HCT116 (cell line): ENCODE data around the gene EPHA6. TPM values are rescaled to one million over a fixed set of nuclear protein-coding genes. Genes with fewer than 3 reads are reported as not detected.

Experiments used
- ATAC-seq: fragments of 200-7000 bp; cut with Tn5 transposase; 2 replicates; pipeline ENCODE4 v1.9.1; 2020; ENCODE audit warnings: mild to moderate bottlenecking, moderate library complexity
- BruUV-seq: library from RNA; stranded (reverse); fragments of 400-500 nt; replicated peaks from 2 replicates; lab custom pipeline; 2021; lab: Mats Ljungman, UMichigan
- CTCF ChIA-PET: fragments of 300-600 bp; sonication (Branson Sonifier 250); formaldehyde crosslinking; loops from one replicate; lab custom pipeline; 2021; ENCODE audit warnings: antibody characterized with exemption; lab: Charles Lee
- POLR2A ChIA-PET: fragments of 300-600, 350-600 bp; sonication (Branson Sonifier 250); formaldehyde crosslinking; loops from one replicate; lab custom pipeline; 2021; ENCODE audit warnings: antibody characterized with exemption; lab: Charles Lee
- RAD21 ChIA-PET, 2 experiments: fragments of 300-600 bp; sonication (Branson Sonifier 250); formaldehyde crosslinking; loops; one replicate each; lab custom pipeline; 2023; ENCODE audit warnings: low total read pairs in 2 of 2; ENCODE audit not compliant: uncharacterized antibody in 2 of 2, unreplicated experiment in 2 of 2, low non-redundant PET in 1 of 2; lab: Charles Lee
- DNase-seq: peaks from one replicate; pipeline ENCODE4 v3.0.0-alpha.2; 2010; ENCODE audit warnings: low read depth, low spot score
- H2AFZ ChIP-seq: fragments of 200-600 bp; shearing (Covaris generic), sonication (generic); 2 replicates; pipeline ENCODE4 v1.6.1; 2017; ENCODE audit warnings: low read depth, mixed run types, mixed read lengths, antibody characterized with exemption, low read length; ENCODE audit not compliant: poor library complexity, severe bottlenecking
- H3K27ac ChIP-seq: 2 replicates; pipeline ENCODE4 v1.5.1; 2012; ENCODE audit warnings: low read depth, low read length
- H3K27me3 ChIP-seq: fragments of 200-600 bp; sonication (generic); 2 replicates; pipeline ENCODE4 v1.6.1; 2016; ENCODE audit warnings: mixed run types, low read length, mixed read lengths; ENCODE audit not compliant: insufficient read depth
- H3K36me3 ChIP-seq, 2 experiments: fragments of 200-500 bp in 1 of 2; fragments of 200-600 bp in 1 of 2; sonication (Bioruptor generic) in 1 of 2; sonication (generic) in 1 of 2; 2 replicates each; pipeline versions ENCODE4 v1.5.1 to v1.6.1; 2014 to 2016; ENCODE audit warnings: low read length in 2 of 2, inconsistent platforms in 1 of 2, mixed read lengths in 1 of 2, mixed run types in 1 of 2; ENCODE audit not compliant: insufficient read depth in 2 of 2, control insufficient read depth in 1 of 2
- H3K4me1 ChIP-seq, 2 experiments: fragments of 200-600 bp in 1 of 2; sonication (generic) in 1 of 2; 2 replicates each; pipeline versions ENCODE4 v1.5.1 to v1.6.1; 2012 to 2017; ENCODE audit warnings: low read length in 2 of 2, inconsistent platforms in 1 of 2, mild to moderate bottlenecking in 1 of 2, mixed read lengths in 1 of 2, mixed run types in 1 of 2, moderate library complexity in 1 of 2; ENCODE audit not compliant: insufficient read depth in 2 of 2, control insufficient read depth in 1 of 2
- H3K4me2 ChIP-seq: fragments of 200-600 bp; sonication (generic); 2 replicates; pipeline ENCODE4 v1.6.1; 2017; ENCODE audit warnings: mixed run types, low read length, mixed read lengths
- H3K4me3 ChIP-seq, 2 experiments: fragments of 200-600 bp in 1 of 2; sonication (generic) in 1 of 2; replicated peaks in 1 of 2; 2 replicates each; pipeline ENCODE4 v1.5.1; 2011 to 2016; ENCODE audit warnings: low read length in 2 of 2, control low read depth in 1 of 2, low read depth in 1 of 2, mild to moderate bottlenecking in 1 of 2, mixed read lengths in 1 of 2, mixed run types in 1 of 2
- H3K79me2 ChIP-seq: fragments of 200-600 bp; sonication (generic); 2 replicates; pipeline ENCODE4 v1.6.1; 2017; ENCODE audit warnings: mild to moderate bottlenecking, mixed run types, low read length, moderate library complexity, mixed read lengths; ENCODE audit not compliant: insufficient read depth
- H3K9ac ChIP-seq: fragments of 200-600 bp; sonication (generic); 2 replicates; pipeline ENCODE4 v1.6.1; 2016; ENCODE audit warnings: low read length, mixed read lengths
- H3K9me2 ChIP-seq: fragments of 200-600 bp; sonication (generic), shearing (Covaris generic); 2 replicates; pipeline ENCODE4 v1.6.1; 2017; ENCODE audit warnings: mixed run types, mild to moderate bottlenecking, moderate library complexity; ENCODE audit not compliant: insufficient read depth
- H3K9me3 ChIP-seq, 2 experiments: fragments of 200-500 bp in 1 of 2; fragments of 200-600 bp in 1 of 2; sonication (Bioruptor generic) in 1 of 2; sonication (generic) in 1 of 2; 2 replicates each; pipeline ENCODE4 v1.6.1; 2014 to 2017; ENCODE audit warnings: low read length in 2 of 2, mixed read lengths in 2 of 2, inconsistent platforms in 1 of 2, low read depth in 1 of 2, mild to moderate bottlenecking in 1 of 2, mixed run types in 1 of 2, moderate library complexity in 1 of 2; ENCODE audit not compliant: control insufficient read depth in 1 of 2, insufficient read depth in 1 of 2
- H4K20me1 ChIP-seq: fragments of 200-600 bp; sonication (generic), shearing (Covaris generic); 2 replicates; pipeline ENCODE4 v1.6.1; 2017; ENCODE audit warnings: mixed run types, mild to moderate bottlenecking, moderate library complexity; ENCODE audit not compliant: insufficient read depth
- ELF1 ChIP-seq: IDR thresholded peaks from 2 replicates; pipeline ENCODE4 v1.6.1; 2012; ENCODE audit warnings: low read depth, borderline replicate concordance
- POLR2AphosphoS5 ChIP-seq: IDR thresholded peaks from 2 replicates; pipeline ENCODE4 v1.6.1; 2011; ENCODE audit warnings: mild to moderate bottlenecking, low read depth, low read length, moderate library complexity
- RAD21 ChIP-seq: IDR thresholded peaks from 2 replicates; pipeline ENCODE4 v1.6.1; 2012; ENCODE audit warnings: low read depth, mild to moderate bottlenecking
- YY1 ChIP-seq: IDR thresholded peaks from 2 replicates; pipeline ENCODE4 v1.6.1; 2011; ENCODE audit warnings: low read length, low read depth, moderate library complexity, mild to moderate bottlenecking; ENCODE audit not compliant: insufficient replicate concordance; ENCODE audit errors: extremely low read depth
- intact Hi-C: fragments of 100-400 bp; cut with micrococcal nuclease; formaldehyde crosslinking; loops from 2 replicates; pipeline ENCODE4 v1.10.0; 2022
- total RNA-seq: library from RNA; stranded (reverse); gene quantifications from one replicate; pipeline ENCODE4 v1.2.1, GENCODE V29; 2021; ENCODE audit not compliant: unreplicated experiment
- TF ChIP-seq, protein P1 (sequence below): IDR thresholded peaks from 2 replicates; pipeline ENCODE4 v1.6.1; 2012

EPHA6 gene
- total RNA-seq, 1 experiment from 2014 or later: not detected

DNA sequence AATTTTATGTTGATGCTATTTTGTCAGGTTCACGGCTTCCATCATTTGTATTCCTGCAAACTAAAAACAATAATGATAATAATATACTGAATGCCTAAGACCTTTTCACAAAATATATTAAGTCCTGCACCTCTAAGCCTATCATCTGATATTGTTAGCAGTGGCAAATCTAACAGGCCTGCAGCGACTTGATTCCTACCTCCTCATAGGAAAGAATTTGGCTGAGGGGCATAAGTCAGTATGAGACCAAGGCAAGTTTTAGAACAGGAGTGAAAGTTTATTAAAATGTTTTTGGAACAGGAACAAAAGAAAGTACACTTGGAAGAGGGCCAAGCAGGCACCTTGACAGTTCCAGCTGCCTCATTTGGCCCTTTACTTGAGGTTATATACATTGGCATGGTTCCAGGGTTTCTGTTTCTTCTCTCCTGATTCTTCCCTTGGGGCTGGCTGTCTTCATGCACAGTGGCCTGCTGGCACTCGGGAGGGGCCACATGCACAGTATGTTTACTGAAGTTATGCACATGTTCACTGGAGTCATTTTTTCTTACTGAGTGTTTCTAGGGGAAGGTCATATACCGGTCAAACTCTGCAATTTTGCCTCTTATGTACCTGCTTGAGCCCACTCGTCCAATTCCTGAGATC, 418.1 kb downstream of the EPHA6 start:
- no peak overlapping the region for H3K9ac ChIP-seq
- no peak overlapping the region for H3K4me3 ChIP-seq
- no peaks in the 10 kb centered on the region for H3K9me2 ChIP-seq
- H3K4me1 ChIP-seq: no peaks in the 10 kb centered on the region
- intact Hi-C loops: no loop called here
- no peak for TF ChIP-seq ELF1
- TF ChIP-seq POLR2AphosphoS5: no peak
- no peaks in the 10 kb centered on the region for H3K36me3 ChIP-seq
- no peak for DNase-seq
- CTCF ChIA-PET: no interaction called here
- BruUV-seq: no TSS peak
- H4K20me1 ChIP-seq: no peaks in the 10 kb centered on the region
- ATAC-seq: no peak
- no peaks in the 10 kb centered on the region for H3K79me2 ChIP-seq
- no peaks in the 10 kb centered on the region for H3K27me3 ChIP-seq
- POLR2A ChIA-PET: no interaction called here
- H3K9me3 ChIP-seq: peaks cover 0 to 15% of the 10 kb centered on the region in 2 experiments; a peak in 2 of 4 replicates
- RAD21 ChIA-PET: no interaction called here
- H3K27ac ChIP-seq: no peak overlapping the region
- no peak overlapping the region for H3K4me2 ChIP-seq
- H2AFZ ChIP-seq: no peak overlapping the region

GRCh38 chr3:97235179-97235578, 420.8 kb downstream of the EPHA6 start:
- CTCF ChIA-PET: no interaction called here
- no peak overlapping the region for H3K4me3 ChIP-seq
- intact Hi-C loops: no loop called here
- ATAC-seq (no peak), DNase-seq (no peak)
- H2AFZ ChIP-seq: no peak overlapping the region
- H3K4me1 ChIP-seq: no peaks in the 10 kb centered on the region
- peaks cover 0 to 15% of the 10 kb centered on the region in 2 experiments; a peak in 2 of 4 replicates for H3K9me3 ChIP-seq
- POLR2A ChIA-PET: no interaction called here
- H3K27ac ChIP-seq: no peak overlapping the region
- H3K4me2 ChIP-seq: no peak overlapping the region
- H3K79me2 ChIP-seq: no peaks in the 10 kb centered on the region
- TF ChIP-seq, protein P1, sequence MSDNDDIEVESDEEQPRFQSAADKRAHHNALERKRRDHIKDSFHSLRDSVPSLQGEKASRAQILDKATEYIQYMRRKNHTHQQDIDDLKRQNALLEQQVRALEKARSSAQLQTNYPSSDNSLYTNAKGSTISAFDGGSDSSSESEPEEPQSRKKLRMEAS: no peak
- TF ChIP-seq YY1 (no peak), RAD21 (no peak)
- RAD21 ChIA-PET: no interaction called here
- no peaks in the 10 kb centered on the region for H3K36me3 ChIP-seq
- H3K27me3 ChIP-seq: no peaks in the 10 kb centered on the region
- H3K9ac ChIP-seq: no peak overlapping the region
- H3K9me2 ChIP-seq: no peaks in the 10 kb centered on the region
- H4K20me1 ChIP-seq: no peaks in the 10 kb centered on the region
- no TSS peak for BruUV-seq
